ENCODE measurements around the gene DHRS3.

DNA sequence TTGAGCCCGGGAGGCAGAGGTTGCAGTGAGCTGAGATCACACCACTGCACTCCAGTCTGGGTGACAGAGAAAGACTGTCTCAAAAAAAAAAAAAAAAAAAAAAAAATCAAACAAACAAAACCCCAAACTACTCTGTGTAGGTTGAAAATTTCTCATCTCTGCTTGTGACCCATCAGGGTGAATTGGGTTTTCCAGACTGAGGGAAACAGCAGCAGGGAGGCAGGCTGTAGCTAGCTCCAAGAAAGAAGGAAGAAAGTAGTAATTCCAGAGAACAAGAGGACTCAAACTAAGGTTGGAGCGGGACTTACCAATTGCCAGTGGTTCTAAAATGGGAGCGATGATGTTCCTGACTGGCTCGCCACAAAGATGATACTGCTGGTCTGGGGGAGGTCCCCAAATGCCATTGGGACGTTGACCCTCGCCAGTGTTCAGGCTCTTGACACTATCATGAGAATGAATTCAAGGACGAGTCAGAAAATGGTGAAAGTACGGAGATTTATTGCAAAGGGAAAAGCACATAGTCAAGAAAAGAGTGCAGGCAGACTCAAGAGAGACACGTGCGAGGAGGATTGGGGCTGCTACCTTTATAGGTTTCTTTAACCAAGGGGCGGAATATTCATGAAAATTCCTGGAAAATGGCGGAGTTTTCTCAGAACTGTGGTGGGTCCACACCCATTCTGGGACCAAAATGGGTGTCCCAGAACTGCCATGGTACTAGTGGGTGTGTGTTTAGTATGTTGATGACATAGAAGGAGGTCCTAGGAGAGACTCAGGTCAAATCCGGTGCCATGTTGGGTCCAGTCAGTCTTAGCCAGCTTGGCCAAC is 39.3 kb upstream of the DHRS3 start:
- TF ChIP-seq CHD2 (IDR thresholded peaks at IDR 0.05; ENCODE audit: low read depth, low read length) (no peak), NBN (conservative IDR thresholded peaks at IDR 0.05) (no peak), PHB2 (IDR thresholded peaks at IDR 0.05; ENCODE audit: partially characterized antibody) (no peak), SMARCC2 (IDR thresholded peaks at IDR 0.05) (no peak), THYN1 (CRISPR knock-in tag; IDR thresholded peaks at IDR 0.05; ENCODE audit: borderline replicate concordance, low read depth) (no peak), CTCF (CRISPR knock-in tag; IDR thresholded peaks at IDR 0.05) (no peak)
